KMS-11 (cell line): ENCODE results near the gene RPS18.
"Not testable (repeated sequence)": the region's sequence is repeated elsewhere in the genome, so short reads cannot be mapped to it uniquely, and the experiment has no call there.

Source experiments
- H2AFZ ChIP-seq: fragments of 200-600 bp; sonication (generic); 2 replicates; pipeline ENCODE4 v1.6.1; 2016; ENCODE audit warnings: antibody characterized with exemption, mixed run types, low read depth
- H3K27ac ChIP-seq: fragments of 200-600 bp; sonication (generic); 2 replicates; pipeline ENCODE4 v1.6.1; 2016; ENCODE audit warnings: mild to moderate bottlenecking, mixed run types
- H3K27me3 ChIP-seq: fragments of 200-600 bp; sonication (generic); 2 replicates; pipeline ENCODE4 v1.6.1; 2017; ENCODE audit warnings: mild to moderate bottlenecking, low read depth, mixed run types, moderate library complexity; ENCODE audit not compliant: insufficient read depth
- H3K36me3 ChIP-seq: fragments of 200-600 bp; sonication (generic); 2 replicates; pipeline ENCODE4 v1.6.1; 2017; ENCODE audit warnings: mild to moderate bottlenecking, mixed run types; ENCODE audit not compliant: insufficient read depth
- H3K4me1 ChIP-seq: fragments of 200-600 bp; sonication (generic); 2 replicates; pipeline ENCODE4 v1.6.1; 2016; ENCODE audit warnings: mild to moderate bottlenecking, low read depth, mixed run types; ENCODE audit not compliant: poor library complexity, severe bottlenecking
- H3K4me2 ChIP-seq: fragments of 200-600 bp; sonication (generic); 2 replicates; pipeline ENCODE4 v1.7.0; 2016; ENCODE audit warnings: mild to moderate bottlenecking, mixed run types
- H3K4me3 ChIP-seq: fragments of 200-600 bp; sonication (generic); IDR thresholded peaks from 2 replicates; pipeline ENCODE4 v1.6.1; 2017; ENCODE audit warnings: low read depth, low read length, mixed read lengths; ENCODE audit not compliant: insufficient read depth
- H3K79me2 ChIP-seq: fragments of 200-600 bp; sonication (generic); 2 replicates; pipeline ENCODE4 v1.6.1; 2016; ENCODE audit warnings: low read depth, mixed run types; ENCODE audit not compliant: insufficient read depth
- H3K9ac ChIP-seq: fragments of 200-600 bp; sonication (generic); 2 replicates; pipeline ENCODE4 v1.6.1; 2016; ENCODE audit warnings: mild to moderate bottlenecking, mixed run types
- H4K20me1 ChIP-seq: fragments of 200-600 bp; sonication (generic); 2 replicates; pipeline ENCODE4 v1.6.1; 2016; ENCODE audit warnings: mild to moderate bottlenecking, mixed run types; ENCODE audit not compliant: insufficient read depth
- TF ChIP-seq, protein P1 (sequence below): fragments of 200-600 bp; sonication (generic); conservative IDR thresholded peaks from 2 replicates; pipeline ENCODE4 v1.6.1; 2017; ENCODE audit warnings: low read depth, mild to moderate bottlenecking, antibody characterized with exemption, low read length, moderate library complexity, mixed read lengths

Gene RPS18

GRCh38 chr6:33279257-33279695 lies 7.4 kb downstream of the RPS18 start:
- TF ChIP-seq, protein P1, sequence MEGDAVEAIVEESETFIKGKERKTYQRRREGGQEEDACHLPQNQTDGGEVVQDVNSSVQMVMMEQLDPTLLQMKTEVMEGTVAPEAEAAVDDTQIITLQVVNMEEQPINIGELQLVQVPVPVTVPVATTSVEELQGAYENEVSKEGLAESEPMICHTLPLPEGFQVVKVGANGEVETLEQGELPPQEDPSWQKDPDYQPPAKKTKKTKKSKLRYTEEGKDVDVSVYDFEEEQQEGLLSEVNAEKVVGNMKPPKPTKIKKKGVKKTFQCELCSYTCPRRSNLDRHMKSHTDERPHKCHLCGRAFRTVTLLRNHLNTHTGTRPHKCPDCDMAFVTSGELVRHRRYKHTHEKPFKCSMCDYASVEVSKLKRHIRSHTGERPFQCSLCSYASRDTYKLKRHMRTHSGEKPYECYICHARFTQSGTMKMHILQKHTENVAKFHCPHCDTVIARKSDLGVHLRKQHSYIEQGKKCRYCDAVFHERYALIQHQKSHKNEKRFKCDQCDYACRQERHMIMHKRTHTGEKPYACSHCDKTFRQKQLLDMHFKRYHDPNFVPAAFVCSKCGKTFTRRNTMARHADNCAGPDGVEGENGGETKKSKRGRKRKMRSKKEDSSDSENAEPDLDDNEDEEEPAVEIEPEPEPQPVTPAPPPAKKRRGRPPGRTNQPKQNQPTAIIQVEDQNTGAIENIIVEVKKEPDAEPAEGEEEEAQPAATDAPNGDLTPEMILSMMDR: no peak
- H3K4me3 ChIP-seq: no peak overlapping the region
- H3K27me3 ChIP-seq: no peaks in the 10 kb centered on the region
- no peak overlapping the region for H3K27ac ChIP-seq
- H4K20me1 ChIP-seq: peaks cover 6% of the 10 kb centered on the region; the same call in 1 of the 2 replicates
- peaks cover 12% of the 10 kb centered on the region for H3K79me2 ChIP-seq
- peaks cover 10% of the 10 kb centered on the region for H3K4me1 ChIP-seq
- peaks cover 14% of the 10 kb centered on the region; the same call in 1 of the 2 replicates for H3K36me3 ChIP-seq
- H3K9ac ChIP-seq: no peak overlapping the region
- H3K4me2 ChIP-seq: no peak overlapping the region
- no peak overlapping the region for H2AFZ ChIP-seq

GRCh38 chr6:33279971-33280511 lies 8.2 kb downstream of the RPS18 start:
- Histone ChIP-seq H3K4me3 (no peak overlapping the region), H3K4me1 (peaks cover 2% of the 10 kb centered on the region), H3K9ac (no peak overlapping the region), H3K79me2 (peaks cover 5% of the 10 kb centered on the region; the same call in 1 of the 2 replicates), H3K36me3 (peaks cover 8% of the 10 kb centered on the region; the same call in 1 of the 2 replicates), H3K27ac (no peak overlapping the region), H4K20me1 (no peaks in the 10 kb centered on the region), H3K27me3 (no peaks in the 10 kb centered on the region), H2AFZ (no peak overlapping the region), H3K4me2 (no peak overlapping the region)
- TF ChIP-seq, protein P1: peak; percentile 46; the same call in 1 of the 2 replicates

GRCh38 chr6:33280539-33280938 lies 8.7 kb downstream of the RPS18 start:
- no peak overlapping the region for H3K27ac ChIP-seq
- TF ChIP-seq, protein P1: no peak

DNA sequence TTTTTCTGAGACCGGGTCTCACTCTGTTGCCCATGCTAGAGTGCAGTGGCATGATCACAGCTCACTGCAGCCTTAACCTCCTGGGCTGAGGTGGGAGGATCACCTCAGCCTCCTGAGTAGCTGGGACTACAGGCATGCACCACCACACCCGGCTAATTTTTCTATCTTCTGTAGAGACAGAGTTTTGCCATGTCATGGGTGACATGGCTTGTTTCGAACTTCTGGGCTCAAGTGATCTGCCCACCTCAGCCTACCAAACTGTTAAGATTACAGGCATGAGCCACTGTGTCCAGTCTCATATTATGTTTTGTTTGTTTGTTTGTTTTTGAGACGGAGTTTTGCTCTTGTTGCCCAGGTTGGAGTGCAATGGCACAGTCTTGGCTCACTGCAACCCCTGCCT lies 13.3 kb downstream of the RPS18 start:
- H4K20me1 ChIP-seq, H3K36me3 ChIP-seq, H3K4me3 ChIP-seq, H3K27me3 ChIP-seq, H3K27ac ChIP-seq, H3K9ac ChIP-seq, H2AFZ ChIP-seq, H3K4me2 ChIP-seq: not testable (repeated sequence)
- Histone ChIP-seq H3K79me2 (peaks cover 18% of the 10 kb centered on the region; the same call in 1 of the 2 replicates), H3K4me1 (peaks cover 11% of the 10 kb centered on the region)

More at GRCh38 chr6:33280539-33280938, 8.7 kb downstream of the RPS18 start:
- Histone ChIP-seq H3K79me2 (no peaks in the 10 kb centered on the region), H4K20me1 (no peaks in the 10 kb centered on the region), H2AFZ (no peak overlapping the region), H3K4me2 (no peak overlapping the region), H3K9ac (no peak overlapping the region), H3K4me3 (no peak overlapping the region), H3K36me3 (peaks cover 3% of the 10 kb centered on the region; the same call in 1 of the 2 replicates), H3K27me3 (no peaks in the 10 kb centered on the region), H3K4me1 (no peaks in the 10 kb centered on the region)
